ENCODE measurements around the gene SH3RF1. TPM values are rescaled to one million over a fixed set of nuclear protein-coding genes. Genes with fewer than 3 reads are reported as not detected.

SH3RF1 gene
- total RNA-seq, 1 donor from 2014 or later: 0.16 TPM

GRCh38 chr4:169110633-169111032 is 160.1 kb downstream of the SH3RF1 start:
- intact Hi-C loops (cut with micrococcal nuclease): no loop called here

- intact Hi-C loops (cut with micrococcal nuclease): no loop called here
Observed at GRCh38 chr4:169109035-169109675, 161.6 kb downstream of the SH3RF1 start.

- intact Hi-C loops (cut with micrococcal nuclease): no loop called here
Observed at GRCh38 chr4:169108303-169108702, 162.5 kb downstream of the SH3RF1 start.

GRCh38 chr4:169107528-169107927 is 163.2 kb downstream of the SH3RF1 start:
- intact Hi-C loops (cut with micrococcal nuclease): no loop called here

GRCh38 chr4:169106696-169107229 is 164.0 kb downstream of the SH3RF1 start:
- intact Hi-C loops (cut with micrococcal nuclease): no loop called here

- intact Hi-C loops (cut with micrococcal nuclease): no loop called here
Observed at GRCh38 chr4:169105620-169106019, 165.1 kb downstream of the SH3RF1 start.

- intact Hi-C loops (cut with micrococcal nuclease): no loop called here
Observed at GRCh38 chr4:169103966-169104412, 166.8 kb downstream of the SH3RF1 start.

- intact Hi-C loops (cut with micrococcal nuclease): no loop called here
Observed at GRCh38 chr4:169102026-169102425, 168.7 kb downstream of the SH3RF1 start.

- intact Hi-C loops (cut with micrococcal nuclease): no loop called here
Observed at GRCh38 chr4:169100670-169101101, 170.1 kb downstream of the SH3RF1 start.

- intact Hi-C loops (cut with micrococcal nuclease): no loop called here
Observed at GRCh38 chr4:169099771-169100180, 171.0 kb downstream of the SH3RF1 start.

GRCh38 chr4:169098969-169099690 is 171.6 kb downstream of the SH3RF1 start:
- intact Hi-C loops (cut with micrococcal nuclease): no loop called here

- intact Hi-C loops (cut with micrococcal nuclease): no loop called here
Observed at GRCh38 chr4:169098532-169098931, 172.2 kb downstream of the SH3RF1 start.

GRCh38 chr4:169098054-169098497 is 172.7 kb downstream of the SH3RF1 start:
- intact Hi-C loops (cut with micrococcal nuclease): no loop called here

- intact Hi-C loops (cut with micrococcal nuclease): no loop called here
Observed at GRCh38 chr4:169096221-169096620, 174.5 kb downstream of the SH3RF1 start.

GRCh38 chr4:169094656-169095231 is 176.0 kb downstream of the SH3RF1 start:
- intact Hi-C loops (cut with micrococcal nuclease): no loop called here

GRCh38 chr4:169092889-169093522 is 177.8 kb downstream of the SH3RF1 start:
- intact Hi-C loops (cut with micrococcal nuclease): no loop called here

GRCh38 chr4:169090484-169091215 is 180.1 kb downstream of the SH3RF1 start:
- intact Hi-C loops (cut with micrococcal nuclease): no loop called here

- intact Hi-C loops (cut with micrococcal nuclease): no loop called here
Observed at GRCh38 chr4:169089004-169089403, 181.8 kb downstream of the SH3RF1 start.

GRCh38 chr4:169084954-169085353 is 185.8 kb downstream of the SH3RF1 start:
- intact Hi-C loops (cut with micrococcal nuclease): no loop called here

GRCh38 chr4:169080981-169081380 is 189.8 kb downstream of the SH3RF1 start:
- intact Hi-C loops (cut with micrococcal nuclease): no loop called here
